ENCODE measurements around the gene ITGA8.
"Not testable (repeated sequence)": the region's sequence is repeated elsewhere in the genome, so short reads cannot be mapped to it uniquely, and the experiment has no call there.

DNA sequence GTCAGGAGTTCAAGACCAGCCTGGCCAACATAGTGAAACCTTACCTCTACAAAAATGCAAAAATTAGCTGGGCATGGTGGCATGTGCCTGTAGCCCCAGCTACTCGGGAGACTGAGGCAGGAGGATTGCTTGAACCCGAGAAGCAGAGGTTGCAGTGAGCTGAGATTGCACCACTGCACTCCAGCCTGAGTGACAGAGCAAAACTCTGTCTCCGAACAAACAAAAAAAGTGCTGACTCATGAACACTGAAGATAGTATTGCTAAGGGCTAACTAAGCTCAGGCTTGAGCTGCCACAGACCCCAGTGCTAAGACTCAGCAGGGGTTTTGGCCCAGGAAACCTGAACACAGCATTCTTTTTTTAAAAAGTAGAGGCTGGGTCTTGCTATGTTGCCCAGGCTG is 162.6 kb downstream of the ITGA8 start:
- TF ChIP-seq POLR2A, POLR2AphosphoS5, EP300 (IDR thresholded peaks at IDR 0.05): not testable (repeated sequence)
- TF ChIP-seq, protein P1, sequence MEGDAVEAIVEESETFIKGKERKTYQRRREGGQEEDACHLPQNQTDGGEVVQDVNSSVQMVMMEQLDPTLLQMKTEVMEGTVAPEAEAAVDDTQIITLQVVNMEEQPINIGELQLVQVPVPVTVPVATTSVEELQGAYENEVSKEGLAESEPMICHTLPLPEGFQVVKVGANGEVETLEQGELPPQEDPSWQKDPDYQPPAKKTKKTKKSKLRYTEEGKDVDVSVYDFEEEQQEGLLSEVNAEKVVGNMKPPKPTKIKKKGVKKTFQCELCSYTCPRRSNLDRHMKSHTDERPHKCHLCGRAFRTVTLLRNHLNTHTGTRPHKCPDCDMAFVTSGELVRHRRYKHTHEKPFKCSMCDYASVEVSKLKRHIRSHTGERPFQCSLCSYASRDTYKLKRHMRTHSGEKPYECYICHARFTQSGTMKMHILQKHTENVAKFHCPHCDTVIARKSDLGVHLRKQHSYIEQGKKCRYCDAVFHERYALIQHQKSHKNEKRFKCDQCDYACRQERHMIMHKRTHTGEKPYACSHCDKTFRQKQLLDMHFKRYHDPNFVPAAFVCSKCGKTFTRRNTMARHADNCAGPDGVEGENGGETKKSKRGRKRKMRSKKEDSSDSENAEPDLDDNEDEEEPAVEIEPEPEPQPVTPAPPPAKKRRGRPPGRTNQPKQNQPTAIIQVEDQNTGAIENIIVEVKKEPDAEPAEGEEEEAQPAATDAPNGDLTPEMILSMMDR (IDR thresholded peaks at IDR 0.05) = not testable (repeated sequence)

Measured in stomach (tissue), 4 donors.